Transverse colon (tissue), 4 donors: Measurements from ENCODE around the gene RIN3. TPM values are rescaled to one million over a fixed set of nuclear protein-coding genes. Genes with fewer than 3 reads are reported as not detected.

Experiments used
- DNase-seq: peaks from one replicate; pipeline ENCODE4 v3.0.0-alpha.2; 2019
- H3K27ac ChIP-seq, 4 donors: fragments of 200-600 bp; sonication (generic); 2 replicates each; pipeline ENCODE4 v1.5.1; 2016 to 2018; ENCODE audit warnings: inconsistent platforms in 4 of 4
- H3K27me3 ChIP-seq: fragments of 200-600 bp; sonication (generic); 2 replicates; pipeline ENCODE4 v1.5.1; 2017; ENCODE audit warnings: inconsistent platforms
- H3K36me3 ChIP-seq, 4 donors: fragments of 200-600 bp; sonication (generic); 2 replicates each; pipeline ENCODE4 v1.5.1; 2017 to 2019; ENCODE audit warnings: inconsistent platforms in 4 of 4
- H3K4me1 ChIP-seq, 4 donors: fragments of 200-600 bp; sonication (generic); 2 replicates each; pipeline ENCODE4 v1.5.1; 2017 to 2020; ENCODE audit warnings: inconsistent platforms in 4 of 4
- H3K4me3 ChIP-seq, 4 donors: fragments of 200-600 bp; sonication (generic); 1 replicate in 1 of 4; 2 replicates in 3 of 4; pipeline versions ENCODE4 v1.5.1 to v1.6.1; 2017 to 2019; ENCODE audit warnings: inconsistent platforms in 4 of 4
- H3K9me3 ChIP-seq, 2 donors: fragments of 200-600 bp; sonication (generic); 2 replicates each; pipeline ENCODE4 v1.5.1; 2017 to 2019; ENCODE audit warnings: inconsistent platforms in 2 of 2
- CTCF ChIP-seq, 5 experiments: fragments of 200-600 bp in 3 of 5; fragments of 450-650 bp in 2 of 5; sonication (generic) in 3 of 5; IDR thresholded peaks; 1 replicate in 2 of 5; 2 replicates in 3 of 5; pipeline ENCODE4 v1.5.1; 2016 to 2017; ENCODE audit warnings: antibody characterized with exemption in 5 of 5, inconsistent platforms in 3 of 5, mild to moderate bottlenecking in 2 of 5, moderate library complexity in 1 of 5
- EP300 ChIP-seq: sonication (generic); formaldehyde crosslinking; IDR thresholded peaks from one replicate; pipeline ENCODE4 v1.6.1; 2017; ENCODE audit warnings: antibody characterized with exemption, low read depth
- POLR2A ChIP-seq: fragments of 450-650 bp; IDR thresholded peaks from one replicate; pipeline ENCODE4 v1.6.1; 2016; ENCODE audit warnings: antibody characterized with exemption, mild to moderate bottlenecking, moderate library complexity
- POLR2AphosphoS5 ChIP-seq, 3 donors: sonication (generic); formaldehyde crosslinking; IDR thresholded peaks; one replicate each; pipeline ENCODE4 v1.6.1; 2016; ENCODE audit warnings: antibody characterized with exemption in 3 of 3
- WGBS, 2 donors: methylation state at CpG; one replicate each; pipeline ENCODE4 v1.1.5; 2018; ENCODE audit warnings: low coverage in 1 of 2; 5-methylcytosine and 5-hydroxymethylcytosine counted together
- in situ Hi-C, 4 donors: fragments of 200-750 bp; cut with MboI; loops; one replicate each; pipeline versions ENCODE4 v1.15.0 to v1.15.1; 2017; ENCODE audit warnings: low sequenced_read_pairs in 3 of 4, low pct_ligation_motif_present in 1 of 4, low pct_unique_long_range_greater_than_20kb in 1 of 4
- intact Hi-C: fragments of 100-400 bp; cut with DNase I; formaldehyde crosslinking; loops from one replicate; pipeline ENCODE4 v1.15.1; 2023; ENCODE audit warnings: low total_unique reads
- total RNA-seq, 4 donors: library from RNA; depleted of rRNA; stranded (reverse); fragments of >200 nt; gene quantifications; one replicate each; pipeline ENCODE4 v1.1.0, GENCODE V29; 2016

Gene RIN3
- total RNA-seq, 4 donors from 2014 or later = 16.2 to 24.3 (median 20.7) TPM

GRCh38 chr14:92597906-92598905 is 84.6 kb downstream of the RIN3 start:
- Histone ChIP-seq H3K27me3 (no peaks in the 10 kb centered on the region), H3K27ac (no peak overlapping the region), H3K4me1 (peaks cover 0 to 12% (median 8%) of the 10 kb centered on the region in 4 donors), H3K36me3 (no peaks in the 10 kb centered on the region), H3K9me3 (no peaks in the 10 kb centered on the region), H3K4me3 (no peak overlapping the region)
- TF ChIP-seq CTCF (IDR thresholded peaks at IDR 0.05) (no peak), POLR2AphosphoS5 (IDR thresholded peaks at IDR 0.05) (no peak), EP300 (no peak), POLR2A (no peak)
- intact Hi-C loops = no loop called here
- DNase-seq = no peak
- WGBS, 2 donors = 70 to 80% methylated on average over 2 to 4 of the region's 4 CpGs
- in situ Hi-C loops = no loop called here

- no peak overlapping the region for H3K4me3 ChIP-seq
- peaks cover 0 to 22% (median 15%) of the 10 kb centered on the region in 4 donors for H3K4me1 ChIP-seq
- TF ChIP-seq CTCF (IDR thresholded peaks at IDR 0.05) (no peak), POLR2A (no peak), POLR2AphosphoS5 (IDR thresholded peaks at IDR 0.05) (no peak), EP300 (no peak)
- peak overlapping the region; percentile 46 to 80 (median 79) for H3K27ac ChIP-seq
- H3K36me3 ChIP-seq = no peaks in the 10 kb centered on the region
- in situ Hi-C loops (no loop called here), intact Hi-C loops (loop anchor here (10.0 kb wide), 1 partner anchor 465 kb away; no protein-coding TSS in a partner anchor)
- DNase-seq = no peak
- H3K9me3 ChIP-seq = no peaks in the 10 kb centered on the region
- H3K27me3 ChIP-seq = no peaks in the 10 kb centered on the region
- WGBS, 2 donors = 90% methylated on average over 2 to 3 of the region's 3 CpGs
Measured at GRCh38 chr14:92599811-92600210, 86.2 kb downstream of the RIN3 start.

GRCh38 chr14:92600318-92601053 is 86.9 kb downstream of the RIN3 start:
- WGBS, 2 donors = 79% methylated on average over 15 of the region's 15 CpGs; no CpG with 5 or more reads in 1 of the 2 donors
- DNase-seq = no peak

More at GRCh38 chr14:92600318-92601053, 86.9 kb downstream of the RIN3 start:
- TF ChIP-seq POLR2AphosphoS5 (IDR thresholded peaks at IDR 0.05) = peak in 2 of 3 donors; percentile 31 to 53
- no peak for TF ChIP-seq CTCF (IDR thresholded peaks at IDR 0.05)
- in situ Hi-C loops = no loop called here
- Histone ChIP-seq H3K36me3 (no peaks in the 10 kb centered on the region), H3K9me3 (no peaks in the 10 kb centered on the region), H3K4me3 (no peak overlapping the region), H3K4me1 (peaks cover 0 to 22% (median 17%) of the 10 kb centered on the region in 4 donors), H3K27ac (peak overlapping the region; percentile 46 to 80 (median 79)), H3K27me3 (no peaks in the 10 kb centered on the region)
- intact Hi-C loops = loop anchor here (10.0 kb wide), 1 partner anchor 464 kb away; no protein-coding TSS in a partner anchor
